Liver (tissue), 3 donors: ENCODE data around the gene NET1.
"Not testable (repeated sequence)": the region's sequence is repeated elsewhere in the genome, so short reads cannot be mapped to it uniquely, and the experiment has no call there.

Experiments used
- GABPA ChIP-seq, 2 donors: IDR thresholded peaks in 1 of 2; conservative IDR thresholded peaks in 1 of 2; 2 replicates each; pipeline ENCODE4 v1.6.1; 2016; ENCODE audit warnings: antibody characterized with exemption in 2 of 2, mild to moderate bottlenecking in 1 of 2, moderate library complexity in 1 of 2
- YY1 ChIP-seq: IDR thresholded peaks from 2 replicates; pipeline ENCODE4 v1.6.1; 2016; ENCODE audit warnings: antibody characterized with exemption, mild to moderate bottlenecking
- TF ChIP-seq, protein P1 (sequence below): fragments of 150-350 bp; IDR thresholded peaks from 2 replicates; pipeline ENCODE4 v1.5.1; 2017; ENCODE audit warnings: improper control_type of control experiment, low read depth, low read length; ENCODE audit not compliant: missing input control
- donor health status: healthy.
- donor health status: healthy.

DNA sequence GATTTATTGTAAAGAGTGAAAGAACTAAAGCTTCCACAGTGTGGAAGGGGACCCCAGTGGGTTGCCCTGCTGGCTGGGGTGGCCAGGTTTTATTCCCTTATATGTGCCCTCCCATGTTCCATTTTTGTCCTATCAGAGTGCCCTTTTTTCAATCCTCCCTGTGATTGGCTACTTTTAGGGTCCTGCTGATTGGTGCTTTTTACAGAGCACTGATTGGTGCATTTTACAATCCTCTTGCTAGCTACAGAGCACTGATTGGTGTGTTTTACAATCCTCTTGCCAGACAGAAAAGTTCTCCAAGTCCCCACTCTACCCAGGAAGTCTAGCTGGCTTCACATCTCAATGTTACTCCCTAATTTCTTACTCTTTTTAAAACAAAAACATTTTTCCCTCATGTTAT lies 1.6 kb upstream of the NET1 start:
- not testable (repeated sequence) for TF ChIP-seq YY1; GABPA (IDR thresholded peaks at IDR 0.05 in 1 of 2, conservative IDR thresholded peaks at IDR 0.05 in 1 of 2)
- TF ChIP-seq, protein P1, sequence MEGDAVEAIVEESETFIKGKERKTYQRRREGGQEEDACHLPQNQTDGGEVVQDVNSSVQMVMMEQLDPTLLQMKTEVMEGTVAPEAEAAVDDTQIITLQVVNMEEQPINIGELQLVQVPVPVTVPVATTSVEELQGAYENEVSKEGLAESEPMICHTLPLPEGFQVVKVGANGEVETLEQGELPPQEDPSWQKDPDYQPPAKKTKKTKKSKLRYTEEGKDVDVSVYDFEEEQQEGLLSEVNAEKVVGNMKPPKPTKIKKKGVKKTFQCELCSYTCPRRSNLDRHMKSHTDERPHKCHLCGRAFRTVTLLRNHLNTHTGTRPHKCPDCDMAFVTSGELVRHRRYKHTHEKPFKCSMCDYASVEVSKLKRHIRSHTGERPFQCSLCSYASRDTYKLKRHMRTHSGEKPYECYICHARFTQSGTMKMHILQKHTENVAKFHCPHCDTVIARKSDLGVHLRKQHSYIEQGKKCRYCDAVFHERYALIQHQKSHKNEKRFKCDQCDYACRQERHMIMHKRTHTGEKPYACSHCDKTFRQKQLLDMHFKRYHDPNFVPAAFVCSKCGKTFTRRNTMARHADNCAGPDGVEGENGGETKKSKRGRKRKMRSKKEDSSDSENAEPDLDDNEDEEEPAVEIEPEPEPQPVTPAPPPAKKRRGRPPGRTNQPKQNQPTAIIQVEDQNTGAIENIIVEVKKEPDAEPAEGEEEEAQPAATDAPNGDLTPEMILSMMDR = not testable (repeated sequence)
